GM12875 (cell line): Measurements from ENCODE around the gene C2orf72.

Source experiments
- H3K4me3 ChIP-seq: one replicate; pipeline ENCODE4 v1.5.1; 2011; ENCODE audit warnings: low read depth, low read length, control low read depth
- TF ChIP-seq, protein P1 (sequence below): IDR thresholded peaks from 2 replicates; pipeline ENCODE4 v1.5.1; 2011; ENCODE audit warnings: low read depth, mild to moderate bottlenecking, control low read depth, inconsistent platforms, low read length, moderate library complexity, borderline replicate concordance; ENCODE audit not compliant: insufficient read depth

The C2orf72 gene

DNA sequence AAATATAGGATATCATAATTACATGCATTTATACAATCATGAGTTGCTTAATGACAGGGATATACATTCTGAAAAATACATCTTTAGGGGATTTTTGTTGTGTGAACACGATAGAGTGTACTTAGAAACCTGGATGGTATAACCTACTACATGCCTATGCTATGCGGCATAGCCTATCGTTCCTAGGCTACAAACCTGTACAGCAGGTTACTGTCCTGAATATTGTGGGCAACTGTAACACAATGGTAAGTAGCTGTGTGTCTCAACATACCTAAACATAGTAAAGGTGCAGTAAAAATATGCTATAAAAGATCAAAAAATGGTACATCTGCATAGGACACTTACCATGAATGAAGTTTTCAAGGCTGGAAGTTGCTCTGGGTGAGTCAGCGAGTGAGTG lies 6.5 kb downstream of the C2orf72 start:
- no peak overlapping the region for H3K4me3 ChIP-seq
- TF ChIP-seq, protein P1, sequence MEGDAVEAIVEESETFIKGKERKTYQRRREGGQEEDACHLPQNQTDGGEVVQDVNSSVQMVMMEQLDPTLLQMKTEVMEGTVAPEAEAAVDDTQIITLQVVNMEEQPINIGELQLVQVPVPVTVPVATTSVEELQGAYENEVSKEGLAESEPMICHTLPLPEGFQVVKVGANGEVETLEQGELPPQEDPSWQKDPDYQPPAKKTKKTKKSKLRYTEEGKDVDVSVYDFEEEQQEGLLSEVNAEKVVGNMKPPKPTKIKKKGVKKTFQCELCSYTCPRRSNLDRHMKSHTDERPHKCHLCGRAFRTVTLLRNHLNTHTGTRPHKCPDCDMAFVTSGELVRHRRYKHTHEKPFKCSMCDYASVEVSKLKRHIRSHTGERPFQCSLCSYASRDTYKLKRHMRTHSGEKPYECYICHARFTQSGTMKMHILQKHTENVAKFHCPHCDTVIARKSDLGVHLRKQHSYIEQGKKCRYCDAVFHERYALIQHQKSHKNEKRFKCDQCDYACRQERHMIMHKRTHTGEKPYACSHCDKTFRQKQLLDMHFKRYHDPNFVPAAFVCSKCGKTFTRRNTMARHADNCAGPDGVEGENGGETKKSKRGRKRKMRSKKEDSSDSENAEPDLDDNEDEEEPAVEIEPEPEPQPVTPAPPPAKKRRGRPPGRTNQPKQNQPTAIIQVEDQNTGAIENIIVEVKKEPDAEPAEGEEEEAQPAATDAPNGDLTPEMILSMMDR = no peak

DNA sequence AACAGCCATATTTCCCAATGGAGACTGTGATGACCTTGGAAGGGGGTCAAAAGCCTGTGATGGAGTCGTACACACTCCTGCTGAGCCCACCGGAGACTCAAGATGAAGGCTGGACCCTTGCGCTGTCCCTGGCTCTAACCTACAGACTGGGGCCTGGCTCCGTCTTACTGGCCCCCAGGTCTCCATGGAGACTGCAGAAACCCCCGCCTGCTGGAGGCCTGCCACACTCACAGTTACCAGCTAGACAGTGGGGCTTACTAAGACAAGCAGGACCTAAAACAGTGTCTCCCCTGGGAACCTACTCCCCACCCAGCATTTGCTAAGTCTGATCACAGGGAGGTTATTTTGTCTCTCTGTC lies 9.6 kb downstream of the C2orf72 start:
- TF ChIP-seq, protein P1 = no peak

DNA sequence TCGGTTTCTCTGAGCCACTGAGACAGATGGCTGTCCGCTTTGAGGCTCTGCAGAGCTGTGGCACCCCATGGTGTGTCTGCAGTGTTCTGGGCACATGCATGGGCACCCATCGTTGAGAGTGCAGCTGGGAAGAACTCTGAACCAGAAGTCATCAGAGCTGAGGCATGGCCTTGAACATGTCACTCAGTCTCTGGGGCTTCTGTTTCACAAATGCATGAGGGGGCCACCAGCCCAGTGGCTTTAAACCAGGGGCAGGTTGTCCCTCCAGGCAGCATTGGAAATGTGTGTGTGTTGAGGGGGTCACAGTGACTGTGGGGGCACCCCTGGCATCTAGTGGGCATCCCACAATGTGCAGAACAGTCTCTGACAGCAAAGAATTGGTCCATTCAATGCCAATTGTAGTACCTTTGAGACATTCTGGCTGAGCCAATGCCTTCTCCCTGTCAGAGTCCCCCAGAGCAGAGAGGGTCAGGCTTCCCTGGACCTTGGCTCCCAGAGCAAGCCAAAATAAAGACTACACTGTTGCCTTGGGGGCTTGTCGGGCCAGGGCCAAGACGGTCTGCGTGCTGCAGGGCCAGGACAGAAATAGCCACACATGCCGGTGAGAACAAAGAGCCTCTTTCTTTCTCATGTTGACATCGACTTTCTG lies 10.1 kb downstream of the C2orf72 start:
- H3K4me3 ChIP-seq = no peak overlapping the region
- TF ChIP-seq, protein P1 = no peak

More for the DNA sequence above, 9.6 kb downstream of the C2orf72 start:
- no peak overlapping the region for H3K4me3 ChIP-seq

DNA sequence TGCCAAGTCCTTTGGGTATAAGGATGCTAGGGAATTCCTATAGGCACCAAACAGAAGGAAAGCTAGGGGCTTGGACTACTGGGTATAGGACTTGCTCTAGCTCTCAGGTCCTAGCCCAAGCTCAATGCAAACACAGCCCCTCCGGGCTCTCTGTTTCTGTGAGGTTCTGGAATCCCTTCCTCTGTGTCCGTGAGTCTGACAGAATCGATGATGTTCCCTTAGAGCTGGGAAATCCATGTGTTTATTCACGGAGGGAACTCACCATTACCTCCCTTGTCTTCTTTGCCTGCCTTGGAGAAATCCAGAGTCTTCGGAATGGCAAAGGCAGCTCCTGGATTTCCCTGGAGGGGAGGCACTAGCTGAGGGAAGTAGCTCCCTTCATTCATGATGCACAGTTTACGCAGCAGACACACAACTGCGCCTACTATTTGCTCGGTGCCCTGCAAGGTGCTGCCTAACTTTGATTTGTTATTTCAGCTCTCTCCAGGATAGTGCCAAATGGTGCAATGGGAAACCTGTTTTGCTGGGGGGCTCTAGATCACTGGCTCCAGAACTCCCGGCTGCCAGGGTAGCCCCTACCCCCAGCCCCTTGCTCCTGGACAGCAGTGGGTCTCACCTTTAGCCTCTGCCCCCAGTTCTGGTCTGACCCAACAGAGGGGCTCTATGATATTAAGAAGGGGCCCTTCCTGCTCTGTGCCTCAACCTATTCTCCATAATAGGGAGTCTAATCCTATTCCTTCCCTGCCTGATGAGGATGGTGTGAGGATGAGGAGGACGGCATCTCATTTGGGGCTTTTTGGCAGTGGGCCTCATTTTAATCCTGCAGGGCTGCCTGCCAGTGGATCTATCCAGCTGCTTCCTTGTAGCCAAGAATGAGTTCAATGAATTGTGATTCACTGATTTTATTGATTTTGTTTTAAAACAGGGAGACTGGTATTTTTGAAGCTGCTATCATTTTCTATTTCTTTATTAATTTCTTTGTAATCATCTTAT lies 10.9 kb downstream of the C2orf72 start:
- TF ChIP-seq, protein P1 = no peak
- H3K4me3 ChIP-seq = no peak overlapping the region

DNA sequence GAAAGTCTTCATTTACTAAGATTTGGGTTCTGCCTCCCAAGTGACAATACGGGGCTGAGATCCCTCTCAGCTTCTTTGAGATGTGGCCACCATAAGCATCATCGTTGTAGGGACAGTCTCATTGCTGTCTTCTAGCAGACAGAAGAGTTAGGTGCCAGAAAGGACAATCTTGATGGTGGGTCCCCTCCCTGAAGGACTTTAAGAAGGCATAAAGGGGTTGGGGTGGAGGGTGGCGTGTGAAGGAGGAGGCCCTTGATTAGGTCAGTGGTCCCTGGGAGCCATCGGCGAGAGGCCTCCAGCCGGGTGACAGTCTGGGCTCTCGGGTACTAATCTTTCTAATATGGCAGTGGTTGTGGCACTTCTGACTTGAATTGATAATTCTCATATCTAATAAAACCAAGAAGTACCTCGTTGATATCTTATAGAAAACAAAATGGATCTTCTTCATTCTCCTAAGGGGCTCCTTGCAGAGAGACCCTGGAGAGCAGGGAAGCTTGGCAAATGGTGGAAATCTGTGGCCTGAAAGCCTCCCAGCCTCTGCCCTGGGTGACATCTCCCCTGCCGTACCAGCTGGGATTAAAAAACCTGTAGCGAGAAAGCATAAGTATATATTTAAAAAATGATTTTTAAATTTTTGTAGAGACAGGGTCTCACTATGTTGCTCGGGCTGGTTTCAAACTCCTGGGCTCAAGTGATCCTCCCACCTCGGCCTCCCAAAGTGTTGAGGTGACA lies 12.1 kb downstream of the C2orf72 start:
- TF ChIP-seq, protein P1 = no peak
- H3K4me3 ChIP-seq = no peak overlapping the region

DNA sequence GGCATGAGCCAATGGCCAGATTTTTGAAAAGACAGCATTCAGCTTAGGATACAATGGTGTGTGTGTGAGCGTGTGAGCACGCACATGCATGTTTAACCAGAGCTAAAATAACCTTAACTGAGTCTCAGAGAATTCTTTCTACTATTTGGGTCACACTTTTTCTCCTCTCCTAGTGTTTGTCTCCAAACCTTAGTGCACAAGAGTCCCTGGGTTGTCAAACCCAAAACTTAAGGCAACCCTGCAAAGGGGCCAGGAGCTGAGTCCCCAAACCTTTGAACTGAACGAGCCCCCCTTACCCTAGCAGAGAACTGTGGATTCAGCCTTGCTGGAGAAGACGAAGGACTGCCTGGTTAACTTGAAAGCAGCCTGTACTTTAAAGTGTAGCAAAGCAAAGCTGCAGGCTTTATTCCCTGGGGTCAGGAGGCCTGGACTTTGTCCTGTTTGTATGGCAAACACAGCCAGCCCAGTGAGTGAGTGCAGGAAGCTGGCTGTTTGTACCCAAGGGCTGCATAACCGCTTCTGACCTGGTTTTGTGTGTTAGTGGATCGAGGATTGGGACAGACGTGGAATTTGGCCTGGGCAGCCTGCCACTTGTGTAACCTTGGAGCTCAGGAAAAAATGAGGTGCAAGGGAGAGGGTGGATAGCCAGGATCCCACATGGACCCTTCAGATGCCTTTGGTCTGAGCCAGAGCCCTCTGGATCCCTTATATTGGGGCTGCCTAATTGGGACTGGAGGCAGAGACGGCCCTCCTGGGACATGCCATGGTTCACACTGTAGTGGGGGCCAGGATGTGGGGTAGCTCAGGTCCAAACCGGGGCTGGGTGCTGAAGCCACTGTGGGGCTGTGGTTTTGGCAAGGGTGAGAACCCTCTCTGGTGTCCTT lies 12.9 kb downstream of the C2orf72 start:
- TF ChIP-seq, protein P1 = no peak
- no peak overlapping the region for H3K4me3 ChIP-seq
